Endothelial cell of umbilical vein (primary cell): ENCODE data around the gene SEMA5A.

Experiments used
- CTCF ChIP-seq, 2 donors: IDR thresholded peaks; 1 replicate in 1 of 2; 2 replicates in 1 of 2; pipeline ENCODE4 v1.5.1; 2011; ENCODE audit warnings: low read length in 2 of 2, mild to moderate bottlenecking in 2 of 2, moderate library complexity in 2 of 2, control low read depth in 1 of 2, inconsistent platforms in 1 of 2, low read depth in 1 of 2; ENCODE audit not compliant: insufficient read depth in 1 of 2; ENCODE audit errors: extremely low read depth in 1 of 2
- JUN ChIP-seq: IDR thresholded peaks from 2 replicates; pipeline ENCODE4 v1.6.1; 2011; ENCODE audit warnings: borderline replicate concordance, low read depth; ENCODE audit not compliant: insufficient read length, insufficient read depth
- MAX ChIP-seq: IDR thresholded peaks from 2 replicates; pipeline ENCODE4 v1.6.1; 2011; ENCODE audit not compliant: insufficient read depth, insufficient read length
- POLR2A ChIP-seq: IDR thresholded peaks from 2 replicates; pipeline ENCODE4 v1.6.1; 2012; ENCODE audit warnings: low read depth, mild to moderate bottlenecking, control low read depth, low read length
- POLR2AphosphoS5 ChIP-seq: IDR thresholded peaks from 2 replicates; pipeline ENCODE4 v1.6.1; 2012; ENCODE audit warnings: low read depth, mild to moderate bottlenecking, control low read depth, low read length, moderate library complexity; ENCODE audit not compliant: insufficient read depth

GRCh38 chr5:9394221-9394620, 151.7 kb downstream of the SEMA5A start:
- TF ChIP-seq CTCF (IDR thresholded peaks at IDR 0.05; ENCODE audit: extremely low read depth in 1 of 2, insufficient read depth in 1 of 2, low read depth in 1 of 2, low read length in 2 of 2) = no peak
- TF ChIP-seq MAX = no peak
- TF ChIP-seq JUN = no peak
- no peak for TF ChIP-seq POLR2A
- no peak for TF ChIP-seq POLR2AphosphoS5
